Esophagus muscularis mucosa (tissue), 4 donors: ENCODE data around the gene ST6GAL2.

Experiments
- EP300 ChIP-seq: sonication (generic); formaldehyde crosslinking; IDR thresholded peaks from one replicate; pipeline ENCODE4 v1.6.1; 2017; ENCODE audit warnings: antibody characterized with exemption
- POLR2A ChIP-seq: fragments of 450-650 bp; IDR thresholded peaks from one replicate; pipeline ENCODE4 v1.6.1; 2017; ENCODE audit warnings: antibody characterized with exemption, moderate library complexity, mild to moderate bottlenecking, low read depth
- POLR2AphosphoS5 ChIP-seq, 2 donors: sonication (generic); formaldehyde crosslinking; IDR thresholded peaks; one replicate each; pipeline ENCODE4 v1.6.1; 2017; ENCODE audit warnings: antibody characterized with exemption in 2 of 2
- TF ChIP-seq, protein P1 (sequence below), 3 experiments: fragments of 200-600 bp in 2 of 3; fragments of 450-650 bp in 1 of 3; sonication (generic) in 2 of 3; IDR thresholded peaks; one replicate each; pipeline ENCODE4 v1.5.1; 2017 to 2019; ENCODE audit warnings: antibody characterized with exemption in 3 of 3, mild to moderate bottlenecking in 2 of 3, moderate library complexity in 1 of 3

DNA sequence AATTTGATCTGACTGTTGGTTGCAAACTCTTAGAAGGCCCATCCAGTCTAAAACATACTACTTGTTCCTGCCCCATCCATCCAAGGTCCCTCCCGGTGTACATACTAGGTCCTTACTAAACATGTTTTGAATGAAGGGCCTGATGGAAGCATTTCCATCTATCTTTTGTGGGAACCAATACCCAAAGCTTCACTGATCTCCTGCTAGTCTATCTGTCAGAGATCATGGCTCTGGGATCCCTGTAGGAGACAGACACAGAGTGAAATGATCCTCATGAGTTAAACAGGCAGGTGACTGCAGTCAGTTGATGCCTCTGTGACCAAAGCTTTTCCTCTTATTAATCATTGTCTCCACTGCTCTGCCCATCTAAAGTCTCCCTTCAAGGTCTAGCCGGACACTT is 115.0 kb downstream of the ST6GAL2 start:
- TF ChIP-seq, protein P1, sequence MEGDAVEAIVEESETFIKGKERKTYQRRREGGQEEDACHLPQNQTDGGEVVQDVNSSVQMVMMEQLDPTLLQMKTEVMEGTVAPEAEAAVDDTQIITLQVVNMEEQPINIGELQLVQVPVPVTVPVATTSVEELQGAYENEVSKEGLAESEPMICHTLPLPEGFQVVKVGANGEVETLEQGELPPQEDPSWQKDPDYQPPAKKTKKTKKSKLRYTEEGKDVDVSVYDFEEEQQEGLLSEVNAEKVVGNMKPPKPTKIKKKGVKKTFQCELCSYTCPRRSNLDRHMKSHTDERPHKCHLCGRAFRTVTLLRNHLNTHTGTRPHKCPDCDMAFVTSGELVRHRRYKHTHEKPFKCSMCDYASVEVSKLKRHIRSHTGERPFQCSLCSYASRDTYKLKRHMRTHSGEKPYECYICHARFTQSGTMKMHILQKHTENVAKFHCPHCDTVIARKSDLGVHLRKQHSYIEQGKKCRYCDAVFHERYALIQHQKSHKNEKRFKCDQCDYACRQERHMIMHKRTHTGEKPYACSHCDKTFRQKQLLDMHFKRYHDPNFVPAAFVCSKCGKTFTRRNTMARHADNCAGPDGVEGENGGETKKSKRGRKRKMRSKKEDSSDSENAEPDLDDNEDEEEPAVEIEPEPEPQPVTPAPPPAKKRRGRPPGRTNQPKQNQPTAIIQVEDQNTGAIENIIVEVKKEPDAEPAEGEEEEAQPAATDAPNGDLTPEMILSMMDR (IDR thresholded peaks at IDR 0.05): no peak
- TF ChIP-seq POLR2A (no peak), EP300 (no peak), POLR2AphosphoS5 (IDR thresholded peaks at IDR 0.05) (no peak)
